ENCODE measurements around the gene POLR2F.

DNA sequence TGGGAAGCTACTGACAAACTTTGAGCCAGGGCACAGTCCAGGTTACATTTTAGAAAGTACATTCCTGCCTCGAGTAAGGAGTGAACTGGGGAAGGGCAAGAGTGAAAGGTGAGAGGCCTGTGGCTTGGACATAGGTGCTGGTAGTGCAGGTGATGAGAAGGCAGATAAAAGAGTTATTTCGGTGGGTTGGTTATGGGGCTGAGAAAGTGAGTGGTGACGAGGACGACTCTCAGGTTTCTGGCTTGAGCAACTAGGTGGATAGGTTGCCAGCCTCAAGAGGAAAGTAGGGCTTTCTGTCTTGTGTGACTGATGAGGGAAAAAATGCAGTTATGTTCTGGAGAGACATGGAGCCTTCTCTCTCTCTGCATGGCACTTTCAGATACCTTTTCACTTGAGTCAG lies 3.7 kb downstream of the POLR2F start:
- TF ChIP-seq, protein P1, sequence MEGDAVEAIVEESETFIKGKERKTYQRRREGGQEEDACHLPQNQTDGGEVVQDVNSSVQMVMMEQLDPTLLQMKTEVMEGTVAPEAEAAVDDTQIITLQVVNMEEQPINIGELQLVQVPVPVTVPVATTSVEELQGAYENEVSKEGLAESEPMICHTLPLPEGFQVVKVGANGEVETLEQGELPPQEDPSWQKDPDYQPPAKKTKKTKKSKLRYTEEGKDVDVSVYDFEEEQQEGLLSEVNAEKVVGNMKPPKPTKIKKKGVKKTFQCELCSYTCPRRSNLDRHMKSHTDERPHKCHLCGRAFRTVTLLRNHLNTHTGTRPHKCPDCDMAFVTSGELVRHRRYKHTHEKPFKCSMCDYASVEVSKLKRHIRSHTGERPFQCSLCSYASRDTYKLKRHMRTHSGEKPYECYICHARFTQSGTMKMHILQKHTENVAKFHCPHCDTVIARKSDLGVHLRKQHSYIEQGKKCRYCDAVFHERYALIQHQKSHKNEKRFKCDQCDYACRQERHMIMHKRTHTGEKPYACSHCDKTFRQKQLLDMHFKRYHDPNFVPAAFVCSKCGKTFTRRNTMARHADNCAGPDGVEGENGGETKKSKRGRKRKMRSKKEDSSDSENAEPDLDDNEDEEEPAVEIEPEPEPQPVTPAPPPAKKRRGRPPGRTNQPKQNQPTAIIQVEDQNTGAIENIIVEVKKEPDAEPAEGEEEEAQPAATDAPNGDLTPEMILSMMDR (IDR thresholded peaks at IDR 0.05; ENCODE audit: poor library complexity, severe bottlenecking): no peak
- no peak for TF ChIP-seq EZH2 (IDR thresholded peaks at IDR 0.05; ENCODE audit: borderline replicate concordance, insufficient read depth, low read length, poor library complexity, severe bottlenecking)
- TF ChIP-seq POLR2AphosphoS5 (IDR thresholded peaks at IDR 0.05): no peak
- TF ChIP-seq MXI1 (conservative IDR thresholded peaks at IDR 0.05; ENCODE audit: poor library complexity, severe bottlenecking): no peak
- no peak for TF ChIP-seq TAF1 (IDR thresholded peaks at IDR 0.05; ENCODE audit: low read depth)
- TF ChIP-seq, protein P2, sequence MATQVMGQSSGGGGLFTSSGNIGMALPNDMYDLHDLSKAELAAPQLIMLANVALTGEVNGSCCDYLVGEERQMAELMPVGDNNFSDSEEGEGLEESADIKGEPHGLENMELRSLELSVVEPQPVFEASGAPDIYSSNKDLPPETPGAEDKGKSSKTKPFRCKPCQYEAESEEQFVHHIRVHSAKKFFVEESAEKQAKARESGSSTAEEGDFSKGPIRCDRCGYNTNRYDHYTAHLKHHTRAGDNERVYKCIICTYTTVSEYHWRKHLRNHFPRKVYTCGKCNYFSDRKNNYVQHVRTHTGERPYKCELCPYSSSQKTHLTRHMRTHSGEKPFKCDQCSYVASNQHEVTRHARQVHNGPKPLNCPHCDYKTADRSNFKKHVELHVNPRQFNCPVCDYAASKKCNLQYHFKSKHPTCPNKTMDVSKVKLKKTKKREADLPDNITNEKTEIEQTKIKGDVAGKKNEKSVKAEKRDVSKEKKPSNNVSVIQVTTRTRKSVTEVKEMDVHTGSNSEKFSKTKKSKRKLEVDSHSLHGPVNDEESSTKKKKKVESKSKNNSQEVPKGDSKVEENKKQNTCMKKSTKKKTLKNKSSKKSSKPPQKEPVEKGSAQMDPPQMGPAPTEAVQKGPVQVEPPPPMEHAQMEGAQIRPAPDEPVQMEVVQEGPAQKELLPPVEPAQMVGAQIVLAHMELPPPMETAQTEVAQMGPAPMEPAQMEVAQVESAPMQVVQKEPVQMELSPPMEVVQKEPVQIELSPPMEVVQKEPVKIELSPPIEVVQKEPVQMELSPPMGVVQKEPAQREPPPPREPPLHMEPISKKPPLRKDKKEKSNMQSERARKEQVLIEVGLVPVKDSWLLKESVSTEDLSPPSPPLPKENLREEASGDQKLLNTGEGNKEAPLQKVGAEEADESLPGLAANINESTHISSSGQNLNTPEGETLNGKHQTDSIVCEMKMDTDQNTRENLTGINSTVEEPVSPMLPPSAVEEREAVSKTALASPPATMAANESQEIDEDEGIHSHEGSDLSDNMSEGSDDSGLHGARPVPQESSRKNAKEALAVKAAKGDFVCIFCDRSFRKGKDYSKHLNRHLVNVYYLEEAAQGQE (IDR thresholded peaks at IDR 0.05; ENCODE audit: borderline replicate concordance): no peak
- no peak for TF ChIP-seq EP300 (conservative IDR thresholded peaks at IDR 0.05; ENCODE audit: poor library complexity, severe bottlenecking)
